CD8-positive, alpha-beta memory T cell (primary cell): Measurements from ENCODE around the gene ATP9B. TPM values are rescaled to one million over a fixed set of nuclear protein-coding genes. Genes with fewer than 3 reads are reported as not detected.

ENCODE experiments used
- CTCF ChIA-PET: fragments of 350-600 bp; sonication (Branson Sonifier 250); formaldehyde crosslinking; loops from one replicate; lab custom pipeline; 2021; ENCODE audit warnings: antibody characterized with exemption; lab: Charles Lee
- POLR2A ChIA-PET: fragments of 350-600 bp; sonication (Branson Sonifier 250); formaldehyde crosslinking; loops from one replicate; lab custom pipeline; 2021; ENCODE audit warnings: antibody characterized with exemption; lab: Charles Lee
- DNase-seq, 5 donors: peaks; one replicate each; pipeline versions ENCODE4 v3.0.0 to v3.0.0-alpha.2; 2020 to 2022; ENCODE audit warnings: mixed read lengths in 1 of 5
- H3K27ac ChIP-seq: one replicate; pipeline ENCODE4 v1.7.0; 2013; ENCODE audit warnings: low read depth, mild to moderate bottlenecking, low read length, moderate library complexity
- H3K27me3 ChIP-seq: 2 replicates; pipeline ENCODE4 v1.7.0; 2013; ENCODE audit warnings: low read length, mild to moderate bottlenecking; ENCODE audit not compliant: insufficient read depth, poor library complexity, severe bottlenecking
- H3K36me3 ChIP-seq: 2 replicates; pipeline ENCODE4 v1.7.0; 2013; ENCODE audit warnings: mild to moderate bottlenecking, low read length, moderate library complexity; ENCODE audit not compliant: insufficient read depth
- H3K4me1 ChIP-seq: 2 replicates; pipeline ENCODE4 v1.7.0; 2013; ENCODE audit warnings: mild to moderate bottlenecking, low read length, moderate library complexity; ENCODE audit not compliant: insufficient read depth
- H3K4me3 ChIP-seq: 2 replicates; pipeline ENCODE4 v1.7.0; 2013; ENCODE audit warnings: mild to moderate bottlenecking, low read length
- H3K9me3 ChIP-seq: 2 replicates; pipeline ENCODE4 v1.7.0; 2013; ENCODE audit warnings: mild to moderate bottlenecking, low read length
- H3K27ac Mint-ChIP-seq, 8 donors: one replicate each; pipeline ENCODE4 v1.8.0; 2020 to 2021; ENCODE audit warnings: mixed read lengths in 8 of 8, mild to moderate bottlenecking in 6 of 8, inconsistent platforms in 3 of 8, moderate library complexity in 3 of 8
- H3K27me3 Mint-ChIP-seq, 2 donors: one replicate each; pipeline ENCODE4 v1.8.0; 2020 to 2021; ENCODE audit warnings: mixed read lengths in 2 of 2, mild to moderate bottlenecking in 1 of 2, moderate library complexity in 1 of 2
- H3K36me3 Mint-ChIP-seq, 3 donors: one replicate each; pipeline ENCODE4 v1.8.0; 2020 to 2021; ENCODE audit warnings: mixed read lengths in 3 of 3, inconsistent platforms in 1 of 3, mild to moderate bottlenecking in 1 of 3
- H3K4me1 Mint-ChIP-seq, 3 donors: one replicate each; pipeline ENCODE4 v1.8.0; 2020 to 2021; ENCODE audit warnings: mixed read lengths in 3 of 3, inconsistent platforms in 1 of 3, mild to moderate bottlenecking in 1 of 3
- H3K4me3 Mint-ChIP-seq, 7 donors: one replicate each; pipeline ENCODE4 v1.8.0; 2020 to 2021; ENCODE audit warnings: mixed read lengths in 7 of 7, mild to moderate bottlenecking in 6 of 7, moderate library complexity in 4 of 7, inconsistent platforms in 2 of 7
- H3K9me3 Mint-ChIP-seq, 5 donors: one replicate each; pipeline ENCODE4 v1.8.0; 2020 to 2022; ENCODE audit warnings: mixed read lengths in 5 of 5, mild to moderate bottlenecking in 3 of 5, moderate library complexity in 2 of 5, inconsistent platforms in 1 of 5
- polyA plus RNA-seq: library from polyadenylated mRNA; unstranded; fragments of 300-500 nt; fragmentation: Illumina TruSeq; gene quantifications from one replicate; pipeline ENCODE4 v1.2.3, GENCODE V29; 2021
- total RNA-seq, 2 experiments: library from RNA; stranded (reverse); gene quantifications; one replicate each; pipeline ENCODE4 v1.2.3, GENCODE V29; 2021

Gene ATP9B
- total and polyA plus RNA-seq, 3 experiments from 2014 or later = 22.0 to 23.4 (median 22.4) TPM

DNA sequence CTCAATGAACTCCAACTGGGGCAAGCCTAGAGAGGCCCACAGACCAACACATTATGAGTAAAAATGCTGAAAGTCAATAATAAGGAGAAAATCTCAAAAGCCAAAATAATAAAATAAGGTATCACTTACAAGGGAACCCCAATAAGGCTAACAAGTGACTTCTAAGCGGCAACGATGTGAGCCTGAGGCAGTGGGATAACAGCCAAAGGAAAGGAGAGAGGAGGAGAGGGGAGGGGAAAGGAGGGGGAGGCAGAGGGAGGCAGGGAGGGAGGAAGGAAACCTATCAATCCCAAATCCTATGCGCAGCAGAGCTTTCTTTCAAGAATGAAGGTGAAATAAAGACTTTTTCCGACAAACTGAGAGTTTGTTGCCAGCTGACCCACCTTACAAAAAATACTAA lies 320.5 kb downstream of the ATP9B start:
- H3K4me3 ChIP-seq = no peak overlapping the region
- H3K27me3 ChIP-seq = peaks cover 6% of the 10 kb centered on the region
- peaks cover 16 to 17% of the 10 kb centered on the region in 2 donors for H3K27me3 Mint-ChIP-seq
- H3K4me1 ChIP-seq = peaks cover 16% of the 10 kb centered on the region
- H3K9me3 Mint-ChIP-seq = no peaks in the 10 kb centered on the region
- no peak for DNase-seq
- no peaks in the 10 kb centered on the region for H3K36me3 ChIP-seq
- H3K9me3 ChIP-seq = no peaks in the 10 kb centered on the region
- H3K4me1 Mint-ChIP-seq = peaks cover 7 to 25% (median 21%) of the 10 kb centered on the region in 3 donors
- peaks cover 0 to under 1% (median 0%) of the 10 kb centered on the region in 3 donors for H3K36me3 Mint-ChIP-seq
- CTCF ChIA-PET = interaction anchor here (5.4 kb wide), 1 partner anchor 9 kb away, joined by 49 read pairs; no protein-coding TSS in a partner anchor
- POLR2A ChIA-PET = no interaction called here
- peak overlapping the region in 1 of 7 donors; percentile 13 for H3K4me3 Mint-ChIP-seq
- H3K27ac Mint-ChIP-seq = peak overlapping the region in 1 of 8 donors; percentile 55
- H3K27ac ChIP-seq = no peak overlapping the region

GRCh38 chr18:79392226-79392625 lies 323.0 kb downstream of the ATP9B start:
- Mint-ChIP-seq H3K27me3 (peaks cover 18 to 19% of the 10 kb centered on the region in 2 donors), H3K9me3 (no peaks in the 10 kb centered on the region)

DNA sequence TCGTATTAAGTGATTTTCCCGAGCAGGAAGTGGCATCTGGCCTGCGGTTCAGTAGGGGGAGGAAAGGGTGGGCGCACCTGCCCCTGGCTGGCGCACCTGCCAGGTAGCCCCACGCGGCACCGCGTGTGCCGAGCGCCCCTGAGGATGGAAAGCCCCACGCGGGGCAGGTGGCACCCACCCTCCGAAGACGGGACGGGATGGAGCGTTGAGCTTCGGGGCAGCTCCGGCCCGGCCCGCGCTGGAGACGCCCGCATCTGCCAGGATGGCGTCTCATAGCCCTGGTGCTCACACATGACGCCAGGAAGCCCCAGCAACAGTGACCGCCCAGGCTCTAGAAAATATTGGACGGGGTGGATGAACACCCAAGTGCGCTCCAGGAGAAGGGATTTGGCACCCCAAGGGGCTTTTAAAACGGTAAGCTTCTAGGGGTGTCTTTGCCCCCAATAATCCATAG lies 324.0 kb downstream of the ATP9B start:
- H3K4me1 ChIP-seq = peaks cover 20% of the 10 kb centered on the region
- peaks cover 9 to 29% (median 25%) of the 10 kb centered on the region in 3 donors for H3K4me1 Mint-ChIP-seq
- no peak overlapping the region for H3K27ac ChIP-seq
- peak overlapping the region; percentile 38 to 88 (median 69) for H3K27ac Mint-ChIP-seq
- POLR2A ChIA-PET = interaction anchor here (1.6 kb wide), 1 partner anchor 130 kb away, joined by 9 read pairs; no protein-coding TSS in a partner anchor
- CTCF ChIA-PET = interaction anchor here (1.0 to 5.4 kb wide), 5 partner anchors 12 to 136 kb away, joined by 3 to 49 read pairs (median 4); no protein-coding TSS in a partner anchor
- H3K27me3 Mint-ChIP-seq = peaks cover 18 to 19% of the 10 kb centered on the region in 2 donors
- peak overlapping the region; percentile 80 to 93 (median 86) for H3K4me3 Mint-ChIP-seq
- peaks cover 0 to 2% (median 1%) of the 10 kb centered on the region in 3 donors for H3K36me3 Mint-ChIP-seq
- no peaks in the 10 kb centered on the region for H3K36me3 ChIP-seq
- H3K4me3 ChIP-seq = peak overlapping the region; percentile 55
- H3K27me3 ChIP-seq = peaks cover 6% of the 10 kb centered on the region
- DNase-seq = peak in 3 of 5 donors; percentile 21 to 60 (median 48)
- no peaks in the 10 kb centered on the region for H3K9me3 ChIP-seq
- no peaks in the 10 kb centered on the region for H3K9me3 Mint-ChIP-seq

More at GRCh38 chr18:79392226-79392625, 323.0 kb downstream of the ATP9B start:
- H3K4me3 ChIP-seq = no peak overlapping the region
- peaks cover 6% of the 10 kb centered on the region for H3K27me3 ChIP-seq
- H3K4me1 ChIP-seq = peaks cover 20% of the 10 kb centered on the region
- ChIA-PET CTCF (interaction anchor here (1.4 to 5.4 kb wide), 4 partner anchors 12 to 136 kb away, joined by 4 to 49 read pairs (median 6); no protein-coding TSS in a partner anchor), POLR2A (no interaction called here)
- Mint-ChIP-seq H3K27ac (peak overlapping the region in 6 of 8 donors; percentile 1 to 92 (median 48)), H3K36me3 (peaks cover 0 to 2% (median 1%) of the 10 kb centered on the region in 3 donors), H3K4me3 (peak overlapping the region in 6 of 7 donors; percentile 25 to 84 (median 78)), H3K4me1 (peaks cover 9 to 29% (median 25%) of the 10 kb centered on the region in 3 donors)
- H3K27ac ChIP-seq = no peak overlapping the region
- no peaks in the 10 kb centered on the region for H3K36me3 ChIP-seq
- peak in 1 of 5 donors; percentile 35 for DNase-seq
- H3K9me3 ChIP-seq = no peaks in the 10 kb centered on the region

DNA sequence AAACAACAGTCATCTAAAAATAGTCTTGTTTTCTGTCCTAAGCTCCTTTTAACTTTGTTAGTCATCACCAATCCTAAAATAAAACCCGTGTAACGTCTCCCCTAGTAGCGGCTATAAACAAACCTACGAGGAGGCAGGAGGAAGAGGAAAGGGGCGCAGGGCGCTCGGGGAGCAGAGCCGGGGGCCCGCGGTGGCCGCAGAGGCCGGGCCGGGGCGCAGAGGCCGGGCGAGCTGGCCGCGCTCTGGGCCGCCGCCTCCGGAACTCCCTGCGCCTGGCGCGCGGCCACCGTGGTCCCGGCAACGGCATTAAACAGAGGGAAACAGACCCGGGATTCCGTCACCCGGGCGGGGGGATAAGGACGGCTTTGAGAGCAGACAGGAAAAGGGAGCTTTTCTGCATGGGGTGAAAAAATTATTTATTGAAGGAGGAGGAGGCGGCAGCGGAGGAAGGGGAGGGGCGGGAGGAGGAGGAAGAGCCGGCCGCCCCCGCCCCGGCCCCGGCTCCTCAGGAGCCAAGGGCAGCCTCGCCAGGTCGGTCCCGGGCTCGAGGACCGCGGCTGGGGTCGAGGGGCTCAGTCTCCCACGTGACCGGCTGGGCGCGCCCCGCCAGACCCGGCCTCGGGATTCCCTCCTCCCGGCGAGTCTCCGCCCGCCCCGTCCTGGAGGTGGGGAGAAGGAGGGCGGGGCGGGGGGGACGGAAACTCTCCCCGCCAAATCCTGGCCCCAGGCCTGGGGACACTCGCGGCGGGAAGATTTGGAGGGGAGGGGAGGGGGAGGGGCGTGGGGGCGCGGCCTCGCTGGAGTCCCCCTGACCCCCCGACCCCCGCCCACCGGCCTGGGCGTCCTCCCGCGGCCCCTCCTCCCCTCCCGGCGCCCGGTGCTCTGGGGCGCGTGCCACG lies 324.7 kb downstream of the ATP9B start:
- ChIA-PET POLR2A (interaction anchor here (1.6 kb wide), 1 partner anchor 129 kb away, joined by 9 read pairs; no protein-coding TSS in a partner anchor), CTCF (interaction anchor here (1.0 to 5.4 kb wide), 5 partner anchors 12 to 135 kb away, joined by 3 to 49 read pairs (median 4); no protein-coding TSS in a partner anchor)
- H3K36me3 Mint-ChIP-seq = peaks cover 0 to 2% (median 1%) of the 10 kb centered on the region in 3 donors
- H3K27me3 Mint-ChIP-seq = peaks cover 19% of the 10 kb centered on the region in 2 donors
- H3K9me3 Mint-ChIP-seq = no peaks in the 10 kb centered on the region
- H3K27ac Mint-ChIP-seq = peak overlapping the region in 6 of 8 donors; percentile 53 to 90 (median 76)
- peak in 4 of 5 donors; percentile 37 to 73 (median 44) for DNase-seq
- H3K4me1 Mint-ChIP-seq = peaks cover 12 to 31% (median 28%) of the 10 kb centered on the region in 3 donors
- H3K4me3 ChIP-seq = peak overlapping the region; percentile 55
- H3K27ac ChIP-seq = no peak overlapping the region
- H3K4me1 ChIP-seq = peaks cover 20% of the 10 kb centered on the region
- peaks cover 6% of the 10 kb centered on the region for H3K27me3 ChIP-seq
- no peaks in the 10 kb centered on the region for H3K36me3 ChIP-seq
- peak overlapping the region; percentile 80 to 93 (median 86) for H3K4me3 Mint-ChIP-seq
- no peaks in the 10 kb centered on the region for H3K9me3 ChIP-seq

GRCh38 chr18:79394534-79395307 lies 325.5 kb downstream of the ATP9B start:
- POLR2A ChIA-PET = no interaction called here
- H3K36me3 ChIP-seq = no peaks in the 10 kb centered on the region
- DNase-seq = peak; percentile 35 to 79 (median 52)
- H3K27ac ChIP-seq = no peak overlapping the region
- peak overlapping the region; percentile 47 for H3K4me3 ChIP-seq
- H3K36me3 Mint-ChIP-seq = peaks cover 0 to 3% (median 1%) of the 10 kb centered on the region in 3 donors
- H3K4me1 Mint-ChIP-seq = peaks cover 15 to 37% (median 32%) of the 10 kb centered on the region in 3 donors
- no peaks in the 10 kb centered on the region for H3K9me3 Mint-ChIP-seq
- peaks cover 20% of the 10 kb centered on the region for H3K4me1 ChIP-seq
- H3K27ac Mint-ChIP-seq = peak overlapping the region in 7 of 8 donors; percentile 56 to 94 (median 81)
- H3K27me3 ChIP-seq = peaks cover 6% of the 10 kb centered on the region
- peaks cover 19% of the 10 kb centered on the region in 2 donors for H3K27me3 Mint-ChIP-seq
- CTCF ChIA-PET = no interaction called here
- H3K4me3 Mint-ChIP-seq = peak overlapping the region; percentile 85 to 92 (median 86)
- H3K9me3 ChIP-seq = no peaks in the 10 kb centered on the region

DNA sequence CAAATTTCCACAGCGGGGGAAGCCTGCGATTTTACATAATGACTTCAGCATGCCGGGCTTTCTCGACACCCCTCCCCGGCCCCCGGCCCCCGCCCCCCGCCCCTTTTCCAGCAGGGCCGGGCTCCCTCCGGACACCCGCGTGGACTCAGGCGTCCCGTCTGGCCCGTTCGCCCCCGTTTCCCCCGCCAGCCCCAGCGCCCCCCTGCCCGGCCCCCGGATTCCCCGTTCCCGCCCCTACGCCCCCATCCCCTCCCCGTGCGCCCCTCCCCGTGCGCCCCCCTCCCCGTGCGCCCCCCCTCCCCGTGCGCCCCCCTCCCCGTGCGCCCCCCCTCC lies 326.1 kb downstream of the ATP9B start:
- ChIA-PET CTCF (interaction anchor here (2.6 kb wide), 1 partner anchor 128 kb away, joined by 8 read pairs; no protein-coding TSS in a partner anchor), POLR2A (no interaction called here)
- Histone ChIP-seq H3K4me3 (no peak overlapping the region), H3K4me1 (peaks cover 20% of the 10 kb centered on the region), H3K9me3 (no peaks in the 10 kb centered on the region), H3K36me3 (no peaks in the 10 kb centered on the region), H3K27me3 (peaks cover 6% of the 10 kb centered on the region), H3K27ac (no peak overlapping the region)
- H3K9me3 Mint-ChIP-seq = no peaks in the 10 kb centered on the region
- no peak for DNase-seq
- peaks cover 17 to 19% of the 10 kb centered on the region in 2 donors for H3K27me3 Mint-ChIP-seq
- peak overlapping the region; percentile 85 to 92 (median 86) for H3K4me3 Mint-ChIP-seq
- H3K36me3 Mint-ChIP-seq = peaks cover 0 to 3% (median 1%) of the 10 kb centered on the region in 3 donors
- H3K4me1 Mint-ChIP-seq = peaks cover 15 to 37% (median 32%) of the 10 kb centered on the region in 3 donors
- H3K27ac Mint-ChIP-seq = peak overlapping the region in 4 of 8 donors; percentile 78 to 94 (median 82)

GRCh38 chr18:79395761-79396404 lies 326.7 kb downstream of the ATP9B start, which contains the start of gene NFATC1:
TSS of gene NFATC1 (plus strand) at chr18:79395930. CDS start at chr18:79396225, 295 bp downstream.
- H3K27ac ChIP-seq = no peak within 1 kb of the TSS

More at GRCh38 chr18:79395761-79396404, 326.7 kb downstream of the ATP9B start, which contains the start of gene NFATC1:
- H3K4me1 Mint-ChIP-seq = peaks cover 16 to 38% (median 33%) of the 10 kb centered on the region in 3 donors
- Histone ChIP-seq H3K36me3 (no peaks in the 10 kb centered on the region), H3K4me1 (peaks cover 20% of the 10 kb centered on the region), H3K4me3 (peak within 1 kb of the TSS; percentile 47), H3K9me3 (no peaks in the 10 kb centered on the region), H3K27me3 (peaks cover 6% of the 10 kb centered on the region)
- peak; percentile 58 to 74 (median 59) for DNase-seq
- peak within 1 kb of the TSS; percentile 85 to 92 (median 86) for H3K4me3 Mint-ChIP-seq
- POLR2A ChIA-PET = no interaction called here
- H3K36me3 Mint-ChIP-seq = peaks cover 0 to 4% (median 1%) of the 10 kb centered on the region in 3 donors
- peaks cover 16 to 18% of the 10 kb centered on the region in 2 donors for H3K27me3 Mint-ChIP-seq
- H3K9me3 Mint-ChIP-seq = no peaks in the 10 kb centered on the region
- peak within 1 kb of the TSS in 7 of 8 donors; percentile 56 to 94 (median 81) for H3K27ac Mint-ChIP-seq
- CTCF ChIA-PET = interaction anchor here (1.0 to 2.6 kb wide), 7 partner anchors 9 to 135 kb away, joined by 3 to 8 read pairs (median 4); no protein-coding TSS in a partner anchor
